Measurements from ENCODE around the gene RPA1. TPM values are rescaled to one million over a fixed set of nuclear protein-coding genes. Genes with fewer than 3 reads are reported as not detected.

Gene RPA1
- total and polyA plus RNA-seq, 2 donors (not counting 1 experiment from before 2014, with no cell fraction given): 22.3 to 55.4 TPM

DNA sequence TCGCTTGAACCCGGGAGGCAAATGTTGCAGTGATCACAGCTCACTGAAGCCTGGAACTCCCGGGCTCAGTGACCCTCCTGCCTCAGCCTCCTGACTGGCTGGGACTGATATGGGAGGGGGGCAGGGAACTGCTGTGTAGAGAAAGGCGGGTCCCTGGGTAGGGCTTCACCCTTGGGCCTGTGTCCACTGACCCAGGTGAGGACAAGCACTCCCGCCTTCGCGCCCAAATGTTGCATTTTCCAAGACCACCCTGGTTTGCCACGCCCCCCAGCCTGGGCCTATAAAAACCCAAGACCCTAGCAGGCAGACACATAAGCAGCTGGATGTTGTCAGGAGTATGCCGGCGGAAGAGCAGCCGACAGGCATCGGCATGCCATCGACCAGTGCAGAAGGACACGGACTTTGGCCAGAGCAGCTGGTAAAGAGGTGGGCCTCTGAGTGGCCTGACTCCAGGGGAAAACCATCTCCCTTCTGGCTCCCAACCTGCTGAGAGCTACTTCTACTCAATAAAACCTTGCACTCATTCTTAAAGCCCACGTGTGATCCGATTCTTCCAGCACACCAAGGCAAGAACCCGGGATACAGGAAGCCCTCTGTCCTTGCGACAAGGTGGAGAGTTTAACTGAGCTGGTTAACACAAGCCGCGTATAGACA, 19.2 kb upstream of the RPA1 start:
- Histone ChIP-seq H3K36me3 (ENCODE audit: control insufficient read depth, insufficient read depth, low read length) (no peaks in the 10 kb centered on the region), H3K4me3 (replicated peaks in 1 of 4; ENCODE audit: control extremely low read depth in 1 of 4, insufficient read depth in 1 of 4, low read depth in 3 of 4, low read length in 4 of 4) (no peak overlapping the region), H3K4me2 (ENCODE audit: extremely low read depth, insufficient read depth, low read length) (no peak overlapping the region), H3K27me3 (ENCODE audit: control insufficient read depth, insufficient read depth, low read length) (no peaks in the 10 kb centered on the region), H3K27ac (ENCODE audit: insufficient read depth, low read length) (no peak overlapping the region), H3K9me3 (ENCODE audit: control insufficient read depth, insufficient read depth, low read depth, low read length) (no peaks in the 10 kb centered on the region), H3K9ac (ENCODE audit: insufficient read depth, low read length) (no peak overlapping the region), H4K20me1 (ENCODE audit: control insufficient read depth, extremely low read depth, insufficient read depth, low read length) (no peaks in the 10 kb centered on the region), H2AFZ (ENCODE audit: low read length) (no peak overlapping the region), H3K79me2 (ENCODE audit: control insufficient read depth, insufficient read depth, low read length) (no peaks in the 10 kb centered on the region), H3K4me1 (ENCODE audit: control insufficient read depth, extremely low read depth, insufficient read depth, low read length) (no peaks in the 10 kb centered on the region)
- DNase-seq (ENCODE audit: low read depth in 2 of 2): no peak
- TF ChIP-seq EZH2 (IDR thresholded peaks at IDR 0.05; ENCODE audit: low read length, missing control alignments) (no peak), CTCF (conservative IDR thresholded peaks at IDR 0.05 in 1 of 2, IDR thresholded peaks at IDR 0.05 in 1 of 2; ENCODE audit: low read depth in 1 of 2, low read length in 2 of 2) (no peak)

GRCh38 chr17:1813088-1813487, 16.7 kb upstream of the RPA1 start:
- TF ChIP-seq CTCF (conservative IDR thresholded peaks at IDR 0.05 in 1 of 2, IDR thresholded peaks at IDR 0.05 in 1 of 2; ENCODE audit: low read depth in 1 of 2, low read length in 2 of 2): no peak
- TF ChIP-seq EZH2 (IDR thresholded peaks at IDR 0.05; ENCODE audit: low read length, missing control alignments): no peak

GRCh38 chr17:1820528-1821252, 9.1 kb upstream of the RPA1 start:
- H3K9ac ChIP-seq (ENCODE audit: insufficient read depth, low read length): no peak overlapping the region
- TF ChIP-seq EZH2 (IDR thresholded peaks at IDR 0.05; ENCODE audit: low read length, missing control alignments) (no peak), CTCF (conservative IDR thresholded peaks at IDR 0.05 in 1 of 2, IDR thresholded peaks at IDR 0.05 in 1 of 2; ENCODE audit: low read depth in 1 of 2, low read length in 2 of 2) (no peak)
- no peaks in the 10 kb centered on the region for H3K36me3 ChIP-seq (ENCODE audit: control insufficient read depth, insufficient read depth, low read length)
- no peak overlapping the region for H3K4me2 ChIP-seq (ENCODE audit: extremely low read depth, insufficient read depth, low read length)
- no peak overlapping the region for H2AFZ ChIP-seq (ENCODE audit: low read length)
- peak in 1 of 2 donors; percentile 25 for DNase-seq (ENCODE audit: low read depth in 2 of 2)
- no peak overlapping the region for H3K4me3 ChIP-seq (replicated peaks in 1 of 4; ENCODE audit: control extremely low read depth in 1 of 4, insufficient read depth in 1 of 4, low read depth in 3 of 4, low read length in 4 of 4)
- no peaks in the 10 kb centered on the region for H3K27me3 ChIP-seq (ENCODE audit: control insufficient read depth, insufficient read depth, low read length)
- no peak overlapping the region for H3K27ac ChIP-seq (ENCODE audit: insufficient read depth, low read length)
- no peaks in the 10 kb centered on the region for H3K9me3 ChIP-seq (ENCODE audit: control insufficient read depth, insufficient read depth, low read depth, low read length)
- H3K79me2 ChIP-seq (ENCODE audit: control insufficient read depth, insufficient read depth, low read length): no peaks in the 10 kb centered on the region
- H3K4me1 ChIP-seq (ENCODE audit: control insufficient read depth, extremely low read depth, insufficient read depth, low read length): no peaks in the 10 kb centered on the region
- H4K20me1 ChIP-seq (ENCODE audit: control insufficient read depth, extremely low read depth, insufficient read depth, low read length): no peaks in the 10 kb centered on the region

More at GRCh38 chr17:1813088-1813487, 16.7 kb upstream of the RPA1 start:
- Histone ChIP-seq H3K4me2 (ENCODE audit: extremely low read depth, insufficient read depth, low read length) (no peak overlapping the region), H4K20me1 (ENCODE audit: control insufficient read depth, extremely low read depth, insufficient read depth, low read length) (no peaks in the 10 kb centered on the region), H3K4me1 (ENCODE audit: control insufficient read depth, extremely low read depth, insufficient read depth, low read length) (no peaks in the 10 kb centered on the region), H3K27ac (ENCODE audit: insufficient read depth, low read length) (no peak overlapping the region), H3K9ac (ENCODE audit: insufficient read depth, low read length) (no peak overlapping the region), H3K27me3 (ENCODE audit: control insufficient read depth, insufficient read depth, low read length) (no peaks in the 10 kb centered on the region), H3K79me2 (ENCODE audit: control insufficient read depth, insufficient read depth, low read length) (no peaks in the 10 kb centered on the region), H3K4me3 (replicated peaks in 1 of 4; ENCODE audit: control extremely low read depth in 1 of 4, insufficient read depth in 1 of 4, low read depth in 3 of 4, low read length in 4 of 4) (no peak overlapping the region), H3K36me3 (ENCODE audit: control insufficient read depth, insufficient read depth, low read length) (no peaks in the 10 kb centered on the region), H3K9me3 (ENCODE audit: control insufficient read depth, insufficient read depth, low read depth, low read length) (no peaks in the 10 kb centered on the region), H2AFZ (ENCODE audit: low read length) (no peak overlapping the region)
- DNase-seq (ENCODE audit: low read depth in 2 of 2): peak; percentile 5 to 45
